HG03196 (cell line): Measurements from ENCODE around the gene TBX10.

ENCODE experiments used
- ATAC-seq: cut with Tn5 transposase; IDR thresholded peaks from one replicate; pipeline ENCODE4 v1.9.1; 2021; ENCODE audit not compliant: unreplicated experiment

Gene TBX10

DNA sequence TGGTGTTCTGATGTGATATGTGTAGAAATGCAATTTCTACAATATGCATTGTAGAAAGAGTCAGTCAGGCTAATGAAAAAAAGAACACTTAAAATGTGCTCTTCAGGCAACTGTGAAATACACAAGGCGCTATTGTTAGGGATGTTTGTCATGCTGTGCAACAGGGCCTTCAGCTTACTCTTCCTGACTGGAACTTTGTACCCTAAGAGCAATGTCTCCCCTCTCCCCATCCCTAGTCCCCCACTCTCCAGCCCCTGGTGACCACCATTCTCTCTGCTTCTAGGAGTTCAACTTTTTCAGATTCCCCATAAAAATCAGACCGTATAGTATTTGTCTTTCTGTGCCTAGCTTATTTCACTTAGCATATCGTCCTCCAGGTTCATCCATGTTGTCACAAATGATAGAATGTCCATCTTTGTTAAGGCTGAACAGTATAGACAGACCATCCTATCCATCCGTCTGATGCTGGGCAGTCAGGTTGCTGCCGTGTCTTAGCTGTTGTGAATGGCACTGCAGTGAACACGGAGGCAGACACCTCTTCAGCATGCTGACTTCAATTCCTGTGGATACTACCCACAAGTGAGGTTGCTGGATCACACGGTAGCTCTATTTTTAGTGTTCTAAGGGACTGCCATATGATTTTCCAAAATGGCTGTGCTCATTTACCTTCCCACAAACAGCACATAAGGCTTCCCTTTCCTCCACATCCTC, 22.2 kb downstream of the TBX10 start:
- no peak for ATAC-seq

DNA sequence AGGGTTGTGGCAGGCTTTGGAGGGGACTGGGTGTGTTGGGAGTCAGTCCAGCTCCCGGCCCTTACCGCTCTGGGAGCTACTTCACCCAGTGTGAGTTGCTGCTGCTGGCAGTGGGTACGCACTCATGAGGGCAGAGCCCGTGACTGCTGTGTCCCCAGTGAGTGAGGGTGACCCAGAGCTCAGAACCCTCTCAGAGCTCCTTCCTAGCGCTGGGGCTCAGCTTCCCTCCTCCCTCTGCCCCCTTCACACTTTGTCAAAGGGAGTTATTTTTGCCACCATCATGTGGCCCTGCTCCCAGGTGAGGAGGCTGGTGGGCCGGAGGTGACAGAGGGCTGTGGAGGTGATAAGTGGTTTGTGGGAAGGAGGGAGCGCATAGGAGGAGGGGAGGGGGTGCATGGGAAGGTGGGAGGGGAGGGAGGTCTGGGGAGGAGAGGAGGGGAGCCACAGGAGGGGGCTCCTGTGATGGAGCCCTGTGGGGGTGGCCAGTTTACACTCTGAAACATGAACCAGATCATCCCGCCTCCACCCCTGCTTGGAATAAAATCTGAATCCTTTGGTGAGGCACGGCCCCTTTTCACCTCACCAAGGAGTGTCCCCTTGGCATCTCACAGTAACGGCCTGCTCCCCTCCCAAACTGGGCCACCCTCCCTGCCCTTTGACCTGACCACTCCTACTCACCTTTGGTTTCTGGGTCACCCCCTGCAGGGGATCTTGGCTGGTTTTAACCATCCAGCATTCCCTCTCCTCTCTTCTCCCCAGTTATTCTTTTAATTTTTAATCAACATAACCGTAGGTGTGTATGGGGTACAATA, 22.9 kb downstream of the TBX10 start:
- no peak for ATAC-seq

DNA sequence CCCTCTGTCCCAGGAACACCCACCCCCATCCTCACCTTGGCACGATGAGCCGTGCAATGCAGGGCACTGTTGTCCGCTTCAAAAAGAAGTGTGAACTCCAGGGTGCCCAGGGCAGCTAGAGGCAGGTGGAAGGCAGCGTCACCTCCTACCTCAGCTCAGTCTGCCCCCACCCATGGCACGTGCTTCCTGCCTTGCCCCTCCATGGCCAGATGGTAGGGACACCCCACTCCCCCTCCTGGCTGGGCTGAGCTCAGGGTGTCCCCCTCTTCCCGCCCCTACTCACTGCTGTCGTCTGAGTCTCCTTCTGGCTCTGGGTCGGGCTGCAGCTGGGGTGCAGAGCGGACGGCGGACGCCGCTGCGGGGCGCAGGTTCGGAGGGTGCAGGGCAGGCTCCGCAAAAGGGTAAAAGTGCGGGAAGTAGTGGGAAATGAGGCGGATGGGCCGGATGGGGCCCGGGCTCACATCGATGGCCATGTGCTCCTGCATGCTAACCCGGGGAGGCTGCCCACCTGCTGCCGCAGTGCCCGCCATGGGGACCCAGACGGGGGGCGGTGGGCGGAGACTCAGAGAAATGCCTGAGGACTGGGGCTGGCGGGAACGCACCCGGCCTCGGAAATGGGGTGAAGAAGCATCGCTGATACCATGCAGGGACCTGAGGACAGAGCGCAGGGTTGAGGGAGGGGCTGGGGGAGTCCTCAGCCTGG, 23.7 kb downstream of the TBX10 start:
- no peak for ATAC-seq

DNA sequence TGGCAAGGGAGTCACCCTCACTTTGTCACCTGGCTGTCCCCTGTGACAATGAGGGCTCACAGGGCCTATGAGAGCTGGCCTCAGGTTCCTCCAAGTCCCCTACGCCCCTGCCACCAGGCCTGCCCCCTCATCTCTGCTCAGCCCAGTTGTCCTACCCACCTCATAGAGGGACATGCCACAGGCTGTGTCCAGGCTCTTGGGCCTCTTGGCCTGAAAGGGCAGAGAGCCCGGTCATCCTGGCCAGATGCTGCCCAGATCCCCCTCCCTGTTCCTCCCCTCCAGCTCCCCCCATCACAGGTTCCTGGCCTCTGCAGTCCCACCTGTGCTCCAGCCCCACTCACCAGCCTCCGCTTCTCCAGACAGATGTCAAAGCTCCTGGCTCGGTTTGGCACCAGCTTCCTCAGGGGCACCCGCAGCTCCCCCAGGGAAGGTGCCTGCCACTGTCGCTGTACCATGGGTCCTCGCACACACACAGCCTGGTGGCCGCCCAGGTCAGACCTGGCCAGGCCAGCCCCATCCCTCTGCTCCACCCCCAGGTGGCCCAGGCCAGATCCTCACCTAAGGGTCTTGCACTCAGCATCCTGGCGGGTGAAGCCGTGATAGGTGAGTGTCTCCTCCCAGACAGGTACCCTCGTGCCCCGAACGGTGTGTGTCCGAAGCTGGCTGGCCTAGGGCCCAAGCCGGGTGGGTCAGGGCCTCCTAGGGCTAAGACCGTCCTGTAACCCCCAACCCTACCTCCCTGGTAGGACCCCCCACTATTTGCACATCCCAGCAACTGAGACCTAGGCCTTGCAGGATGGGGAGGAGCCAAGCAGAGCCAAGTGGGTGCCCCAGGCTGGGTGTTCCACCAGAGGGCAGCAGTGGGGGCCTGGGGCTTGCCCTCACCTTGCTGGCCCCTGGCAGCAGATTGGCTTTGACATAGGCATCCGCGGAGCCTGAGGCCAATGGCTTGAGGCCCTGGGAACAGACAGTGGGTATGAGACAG, 24.5 kb downstream of the TBX10 start:
- ATAC-seq = no peak

DNA sequence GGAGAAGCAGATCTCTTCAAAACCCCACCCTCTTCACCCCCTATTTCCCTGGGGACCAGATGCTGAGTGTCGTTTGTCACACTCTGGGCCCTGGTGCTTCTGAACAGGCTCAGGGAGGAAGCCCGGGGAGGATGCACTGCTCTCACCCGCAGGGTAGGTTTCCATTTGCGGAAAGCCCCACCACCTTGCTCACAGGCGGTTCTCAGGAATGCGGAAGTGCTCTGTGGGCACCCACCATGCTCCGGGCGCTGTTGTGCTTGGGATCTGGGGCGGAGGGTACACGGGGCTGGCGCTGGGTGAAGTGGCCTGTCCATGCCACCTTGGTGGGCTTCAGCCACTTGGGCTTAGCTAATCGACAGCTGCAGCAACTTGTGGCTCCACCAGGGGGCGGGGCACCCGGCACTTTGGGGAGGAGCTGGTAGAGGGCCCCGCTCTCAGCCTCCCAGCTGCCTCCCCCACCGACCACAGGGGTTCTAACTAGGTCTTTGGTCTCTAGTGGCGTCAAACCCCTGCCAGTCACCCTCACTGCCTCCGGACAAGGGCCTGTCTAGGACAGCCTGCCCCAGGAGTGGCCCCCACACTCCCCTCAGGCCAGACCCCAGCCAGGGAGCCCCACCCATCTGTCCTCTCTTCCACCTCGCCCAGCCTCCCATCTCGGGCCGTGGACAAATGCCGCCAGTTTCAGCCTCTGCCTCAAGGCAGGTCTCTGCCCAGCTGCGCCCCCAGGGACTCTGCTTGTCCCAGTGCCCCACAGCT, 25.4 kb downstream of the TBX10 start:
- peak; percentile 64 for ATAC-seq

DNA sequence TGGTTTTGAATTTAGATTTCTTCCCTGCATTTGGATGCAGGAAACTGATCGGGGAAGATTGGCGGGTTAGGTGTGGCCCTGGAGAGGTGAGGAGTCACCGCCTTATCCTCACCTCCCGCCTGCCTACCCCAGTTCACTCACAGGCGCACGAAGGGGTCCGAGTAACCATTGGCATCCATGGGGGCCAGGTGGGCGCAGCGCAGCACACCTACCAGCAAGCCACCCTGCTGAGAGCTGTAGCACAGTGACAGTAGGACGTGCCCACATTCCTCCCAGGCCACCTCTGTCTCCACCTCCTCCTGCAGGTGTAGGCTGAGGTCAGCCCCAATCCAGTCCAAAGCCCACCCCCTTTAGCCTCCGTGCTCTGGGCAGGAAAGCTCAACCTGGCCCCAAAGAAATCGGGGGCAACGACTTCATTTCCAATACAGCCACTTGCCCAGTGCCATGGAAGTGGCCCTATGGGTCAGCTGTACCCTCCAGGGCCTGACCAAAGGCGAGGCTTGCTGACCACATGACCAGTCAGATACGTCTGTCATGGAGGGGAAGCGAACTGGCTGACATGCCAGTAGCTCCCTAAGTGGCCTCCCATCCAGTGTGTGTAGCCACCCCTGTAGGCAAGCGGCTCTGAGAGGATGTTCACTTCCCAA, 26.1 kb downstream of the TBX10 start:
- ATAC-seq = no peak

DNA sequence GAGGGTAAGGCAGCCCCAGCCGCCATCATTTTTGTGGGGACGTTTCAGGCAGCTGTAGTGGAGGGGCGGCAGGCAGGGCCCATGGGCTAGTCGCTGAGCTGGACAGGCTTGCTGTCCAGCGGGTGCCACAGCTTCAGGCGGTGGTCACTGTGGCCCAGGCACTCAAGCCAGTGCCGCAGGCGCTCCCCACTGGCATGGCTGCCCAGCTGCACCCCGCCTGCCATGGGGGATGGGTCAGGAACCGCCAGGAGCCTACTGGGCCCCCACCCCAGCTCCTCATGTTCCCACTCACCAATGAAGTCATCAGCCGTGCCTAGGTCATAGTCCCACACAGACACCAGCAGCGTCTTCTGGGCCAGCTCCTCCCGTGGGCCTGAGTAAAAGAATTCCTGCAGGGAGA, 26.8 kb downstream of the TBX10 start:
- no peak for ATAC-seq

DNA sequence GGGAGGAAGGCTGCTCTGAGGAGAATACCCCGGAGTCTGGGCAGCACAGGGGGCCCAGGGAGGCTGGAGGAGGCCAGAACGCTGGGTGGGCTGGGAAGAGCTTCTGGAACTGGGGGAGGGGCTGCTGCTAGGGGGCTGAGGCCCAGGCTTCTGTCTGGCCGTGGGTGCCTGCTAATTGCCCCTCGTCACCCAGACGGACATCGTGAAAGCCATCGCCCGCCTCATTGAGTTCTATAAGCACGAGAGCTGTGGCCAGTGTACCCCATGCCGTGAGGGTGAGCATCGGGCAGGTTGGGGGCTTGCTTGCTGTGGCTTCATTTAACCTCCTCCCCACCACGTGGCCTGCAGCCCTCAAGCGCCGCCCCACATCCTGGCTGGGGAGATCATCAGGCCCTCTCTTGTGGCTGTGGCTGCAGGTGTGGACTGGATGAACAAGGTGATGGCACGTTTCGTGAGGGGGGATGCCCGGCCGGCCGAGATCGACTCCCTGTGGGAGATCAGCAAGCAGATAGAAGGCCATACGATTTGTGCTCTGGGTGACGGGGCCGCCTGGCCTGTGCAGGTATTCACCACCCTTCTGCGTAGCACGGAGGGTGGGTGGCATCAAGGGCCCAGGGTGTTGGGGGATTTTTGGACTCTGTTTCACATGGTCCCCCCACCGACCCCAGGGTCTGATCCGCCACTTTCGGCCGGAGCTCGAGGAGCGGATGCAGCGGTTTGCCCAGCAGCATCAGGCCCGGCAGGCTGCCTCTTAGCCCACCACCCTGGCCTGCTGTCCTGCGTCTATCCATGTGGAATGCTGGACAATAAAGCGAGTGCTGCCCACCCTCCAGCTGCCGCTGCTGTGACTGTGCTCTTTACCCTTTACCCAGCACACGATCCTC, 27.6 kb downstream of the TBX10 start:
- no peak for ATAC-seq

DNA sequence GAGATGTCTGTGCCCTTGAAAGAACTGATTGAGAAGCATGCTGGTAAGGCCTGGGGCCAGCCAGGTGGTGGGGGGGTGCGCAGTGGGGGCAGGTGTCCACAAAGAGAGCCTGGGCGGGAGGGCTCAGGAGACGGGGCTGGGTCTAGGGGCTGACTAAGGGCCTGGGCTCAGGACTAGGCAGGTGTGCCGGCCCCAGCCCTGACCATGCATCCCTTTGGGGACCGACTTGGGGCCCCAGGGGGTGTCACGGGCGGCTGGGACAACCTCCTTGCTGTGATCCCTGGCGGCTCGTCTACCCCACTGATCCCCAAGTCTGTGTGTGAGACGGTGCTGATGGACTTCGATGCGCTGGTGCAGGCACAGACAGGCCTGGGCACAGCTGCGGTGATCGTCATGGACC, 28.4 kb downstream of the TBX10 start:
- no peak for ATAC-seq

DNA sequence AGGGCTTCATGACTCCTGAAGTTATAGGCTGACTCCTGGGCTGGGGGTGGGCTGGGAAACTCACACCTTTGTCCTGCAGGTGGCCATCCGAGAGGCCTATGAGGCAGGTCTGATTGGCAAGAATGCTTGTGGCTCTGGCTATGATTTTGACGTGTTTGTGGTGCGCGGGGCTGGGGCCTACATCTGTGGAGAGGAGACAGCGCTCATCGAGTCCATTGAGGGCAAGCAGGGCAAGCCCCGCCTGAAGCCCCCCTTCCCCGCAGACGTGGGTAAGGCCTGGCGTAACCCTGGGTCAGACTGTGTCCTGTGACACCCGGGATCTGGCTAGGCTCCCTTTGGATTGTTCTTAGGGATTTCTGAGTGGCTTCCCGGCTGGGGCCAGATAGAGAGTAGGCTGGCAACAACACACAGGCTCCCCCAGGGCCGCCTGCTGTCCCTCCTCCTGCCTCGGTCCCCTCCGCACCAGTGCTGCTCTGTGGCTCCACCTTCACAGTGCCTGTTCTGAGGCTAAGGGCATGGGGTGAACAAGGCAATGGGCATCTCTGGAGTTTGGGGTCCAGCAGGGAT, 29.2 kb downstream of the TBX10 start:
- no peak for ATAC-seq

DNA sequence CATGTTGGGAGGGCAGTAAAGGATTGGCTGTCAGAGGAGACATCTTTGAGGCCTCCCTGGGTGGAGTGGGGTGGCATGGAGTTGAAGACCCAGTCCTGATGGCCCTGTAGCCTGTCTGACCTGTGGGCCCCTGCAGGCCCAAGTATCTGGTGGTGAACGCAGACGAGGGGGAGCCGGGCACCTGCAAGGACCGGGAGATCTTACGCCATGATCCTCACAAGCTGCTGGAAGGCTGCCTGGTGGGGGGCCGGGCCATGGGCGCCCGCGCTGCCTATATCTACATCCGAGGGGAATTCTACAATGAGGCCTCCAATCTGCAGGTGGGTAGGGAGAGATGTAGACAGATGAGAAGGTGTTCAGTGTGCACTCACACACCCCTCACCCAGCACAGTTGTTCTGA, 30.2 kb downstream of the TBX10 start:
- ATAC-seq = no peak

DNA sequence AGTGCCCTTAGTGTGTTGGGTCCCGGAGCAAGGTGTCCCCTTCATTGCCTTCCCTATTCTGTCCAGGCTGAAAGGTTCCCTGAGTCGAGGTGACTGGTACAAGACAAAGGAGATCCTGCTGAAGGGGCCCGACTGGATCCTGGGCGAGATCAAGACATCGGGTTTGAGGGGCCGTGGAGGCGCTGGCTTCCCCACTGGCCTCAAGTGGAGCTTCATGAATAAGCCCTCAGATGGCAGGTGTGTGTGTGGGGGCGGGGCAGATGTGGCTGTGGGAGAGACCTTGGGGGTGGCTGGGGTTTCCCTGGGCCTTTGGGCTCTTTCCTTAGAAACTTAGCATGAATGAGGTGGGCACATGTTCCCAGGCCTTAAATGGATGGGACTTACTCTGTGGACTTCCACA, 31.1 kb downstream of the TBX10 start:
- ATAC-seq = no peak

DNA sequence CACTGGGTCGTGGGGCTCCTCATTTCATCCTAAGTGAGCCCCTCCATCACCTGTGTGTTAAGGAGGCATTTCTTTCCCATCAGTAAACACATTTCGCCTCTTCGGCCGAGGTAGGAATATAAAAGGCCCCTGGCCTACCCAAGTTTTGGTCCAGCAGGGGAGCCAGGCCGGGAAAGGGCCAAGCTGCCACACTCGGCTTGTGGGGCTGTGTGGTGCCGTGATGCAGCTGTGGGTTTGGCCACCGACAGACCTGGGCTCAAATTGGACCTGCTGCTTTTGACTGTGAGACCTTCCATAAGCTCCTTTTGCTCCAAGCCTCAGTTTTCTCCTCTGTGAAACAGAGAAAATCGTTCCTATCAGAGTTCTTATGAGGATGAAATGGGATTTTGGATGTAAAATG, 32.1 kb downstream of the TBX10 start:
- ATAC-seq = no peak

DNA sequence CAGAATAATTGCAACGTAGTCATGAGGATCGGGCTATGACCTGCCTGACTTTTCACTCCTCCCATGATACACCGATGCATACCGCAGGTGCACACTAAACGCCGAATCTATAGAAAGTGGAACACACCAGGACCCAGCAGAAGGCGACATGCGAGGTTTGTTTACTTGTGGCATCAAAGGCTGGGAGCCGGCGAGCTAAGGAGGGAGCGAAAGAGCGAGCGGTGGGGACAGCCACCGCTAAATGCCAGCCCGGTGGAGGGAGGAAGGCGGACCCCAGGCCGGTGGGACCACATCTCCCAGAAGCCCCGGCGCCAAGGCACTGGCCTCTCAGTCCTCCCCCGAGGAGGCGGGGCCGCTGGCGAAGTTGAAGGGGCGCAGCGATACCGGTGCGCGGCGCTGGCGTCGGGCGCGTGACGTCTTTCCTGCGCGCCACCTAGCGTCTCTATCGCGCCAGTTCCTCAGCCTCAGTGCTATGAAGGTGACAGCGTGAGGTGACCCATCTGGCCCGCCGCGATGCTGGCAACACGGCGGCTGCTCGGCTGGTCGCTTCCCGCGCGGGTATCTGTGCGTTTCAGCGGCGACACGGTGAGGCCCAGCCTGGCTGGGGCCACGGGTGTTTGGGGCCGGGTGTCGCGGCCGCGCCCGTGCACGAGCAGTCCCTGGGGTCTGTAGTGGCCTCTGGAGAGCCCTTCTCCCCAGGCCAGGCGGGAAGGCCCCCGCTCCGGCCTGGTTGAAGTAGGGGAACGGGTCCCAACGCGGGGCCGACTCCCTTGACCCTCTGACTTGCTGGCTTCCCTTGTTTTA, 32.9 kb downstream of the TBX10 start, which contains the start of gene NDUFV1:
Gene NDUFV1 (plus strand): TSS at position 445 of the 804 bp plus-strand sequence. CDS start 69 bp downstream, at position 514.
- ATAC-seq = peak; percentile 87

DNA sequence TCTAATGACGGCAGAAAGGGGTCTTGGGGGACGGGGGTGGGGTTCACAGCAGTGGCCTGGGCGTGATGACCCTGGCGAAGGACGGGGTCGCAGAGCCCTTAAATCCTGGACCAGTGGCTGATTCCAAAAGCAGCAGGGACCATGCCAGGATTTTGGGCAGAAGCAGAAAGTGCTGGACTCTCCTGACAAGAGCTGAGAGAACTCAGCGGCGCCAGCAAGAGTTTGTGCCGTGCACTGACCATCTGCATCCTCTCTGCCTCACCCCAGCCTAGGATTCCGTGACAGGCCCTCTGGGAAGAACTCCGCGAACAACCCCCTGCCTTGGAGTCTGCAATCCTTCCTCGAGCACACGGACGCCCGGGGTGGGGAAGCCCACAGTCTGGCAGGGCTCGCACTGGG, 33.5 kb downstream of the TBX10 start:
- ATAC-seq = no peak

DNA sequence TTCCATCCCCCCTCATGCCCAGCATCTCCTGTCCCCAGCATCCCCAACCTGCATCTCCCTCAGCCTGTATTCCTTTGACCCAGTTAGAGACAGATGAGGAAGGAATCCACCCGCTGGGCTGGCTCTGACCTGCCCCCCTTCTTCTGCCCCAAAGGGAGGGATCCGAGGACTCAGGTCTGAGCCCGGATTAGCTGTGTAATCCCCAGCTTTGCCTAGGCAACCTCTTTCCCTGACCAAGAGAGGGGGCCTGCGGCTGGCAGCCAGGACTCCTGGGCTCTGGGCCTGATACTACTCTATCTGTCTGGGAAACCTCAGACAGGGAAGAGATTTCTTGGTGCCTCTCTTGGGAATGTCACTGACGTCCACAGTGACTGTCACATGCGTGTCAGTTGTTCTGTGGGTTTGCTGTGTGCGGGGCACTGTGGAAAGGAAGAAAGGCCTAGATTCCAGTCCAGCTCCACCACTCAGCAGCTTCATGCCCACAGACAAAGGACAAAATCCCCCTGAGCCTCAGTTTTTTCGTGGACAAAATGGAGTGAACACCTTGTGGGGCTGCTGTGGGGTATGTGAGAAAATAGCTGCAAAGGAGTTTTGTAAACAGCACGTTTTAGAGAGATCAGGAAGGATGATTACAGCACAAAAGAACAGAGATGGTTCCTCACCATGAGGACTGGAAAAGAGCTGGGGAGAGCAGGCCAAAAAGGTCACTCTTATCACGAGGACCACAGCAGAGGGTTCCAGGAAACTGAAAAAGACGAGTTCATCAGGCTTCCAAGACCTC, 34.1 kb downstream of the TBX10 start:
- no peak for ATAC-seq

DNA sequence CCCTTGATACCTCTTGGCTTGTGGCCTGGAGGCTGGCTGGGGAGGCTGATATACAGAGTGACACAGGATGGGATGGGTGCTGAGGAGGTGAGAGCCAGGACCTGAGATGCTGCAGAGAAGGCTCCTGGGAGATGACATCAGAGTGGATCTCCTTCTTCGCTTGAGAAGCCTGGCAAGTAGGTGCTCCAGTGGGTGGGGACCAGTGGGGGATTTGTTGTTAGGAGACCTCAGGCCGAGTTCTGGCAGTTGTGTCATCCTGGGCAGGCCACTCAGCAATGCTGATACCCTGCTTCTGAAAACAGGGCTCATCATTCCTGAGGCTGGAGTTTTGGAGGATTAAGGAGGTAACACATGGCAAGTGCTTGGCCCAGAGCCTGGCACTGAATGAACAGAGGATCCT, 34.7 kb downstream of the TBX10 start:
- no peak for ATAC-seq
